SK-N-MC (cell line): ENCODE results near the gene NCKAP5L.

Experiments
- DNase-seq: peaks from one replicate; pipeline ENCODE4 v3.0.0-alpha.2; 2011; ENCODE audit warnings: low read depth, low spot score
- H3K27ac ChIP-seq: fragments of 200-600 bp; sonication (generic); 2 replicates; pipeline ENCODE4 v1.5.1; 2016; ENCODE audit warnings: mixed run types
- H3K36me3 ChIP-seq: fragments of 200-600 bp; sonication (generic); 2 replicates; pipeline ENCODE4 v1.6.1; 2017; ENCODE audit warnings: antibody characterized with exemption, low read length, mixed read lengths; ENCODE audit not compliant: insufficient read depth
- H3K4me3 ChIP-seq: fragments of 200-600 bp; sonication (generic); 2 replicates; pipeline ENCODE4 v1.5.1; 2016
- H3K9ac ChIP-seq: fragments of 200-600 bp; sonication (generic); 2 replicates; pipeline ENCODE4 v1.8.0; 2017; ENCODE audit warnings: mixed run types, mixed read lengths; ENCODE audit not compliant: insufficient read length
- H3K9me3 ChIP-seq: fragments of 200-600 bp; sonication (generic); 2 replicates; pipeline ENCODE4 v1.6.1; 2017; ENCODE audit warnings: low read depth, mild to moderate bottlenecking, antibody characterized with exemption, low read length, moderate library complexity, mixed read lengths
- EZH2 ChIP-seq: fragments of 200-600 bp; sonication (generic); IDR thresholded peaks from one replicate; pipeline ENCODE4 v1.6.1; 2017; ENCODE audit warnings: antibody characterized with exemption
- FOXP2 ChIP-seq: optimal IDR thresholded peaks from 2 replicates; pipeline ENCODE3; 2011; ENCODE audit warnings: mild to moderate bottlenecking, moderate library complexity; ENCODE audit not compliant: insufficient read depth; ENCODE audit errors: extremely low read length, control extremely low read depth
- POLR2AphosphoS5 ChIP-seq: IDR thresholded peaks from 2 replicates; pipeline ENCODE4 v1.6.1; 2012; ENCODE audit warnings: mild to moderate bottlenecking, low read depth, low read length, borderline replicate concordance

Gene NCKAP5L

DNA sequence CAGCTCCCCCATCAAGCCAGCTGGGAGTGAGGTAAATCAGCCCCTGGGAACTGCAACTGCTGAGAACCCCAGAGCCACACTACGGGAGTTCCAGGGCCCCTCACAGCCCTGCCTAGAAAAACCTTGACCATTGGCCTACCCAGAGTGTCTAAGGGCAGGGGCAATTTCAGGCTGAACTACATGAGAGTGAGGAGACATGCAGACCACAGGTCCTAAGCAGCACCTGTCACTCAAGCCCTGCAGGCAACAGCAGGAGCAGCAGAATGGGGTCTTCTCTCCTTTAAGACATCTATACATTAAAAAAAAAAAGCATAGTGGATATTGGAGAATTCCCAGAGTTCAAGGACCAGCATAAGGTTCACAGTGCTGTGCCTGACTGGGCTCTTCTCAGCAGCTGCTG lies 4.9 kb downstream of the NCKAP5L start:
- H3K36me3 ChIP-seq: peaks cover 12% of the 10 kb centered on the region; the same call in 1 of the 2 replicates
- DNase-seq: no peak
- H3K9ac ChIP-seq: no peak overlapping the region
- no peak overlapping the region for H3K4me3 ChIP-seq
- H3K27ac ChIP-seq: no peak overlapping the region
- TF ChIP-seq FOXP2 (no peak), EZH2 (no peak), POLR2AphosphoS5 (no peak)
- no peaks in the 10 kb centered on the region for H3K9me3 ChIP-seq

DNA sequence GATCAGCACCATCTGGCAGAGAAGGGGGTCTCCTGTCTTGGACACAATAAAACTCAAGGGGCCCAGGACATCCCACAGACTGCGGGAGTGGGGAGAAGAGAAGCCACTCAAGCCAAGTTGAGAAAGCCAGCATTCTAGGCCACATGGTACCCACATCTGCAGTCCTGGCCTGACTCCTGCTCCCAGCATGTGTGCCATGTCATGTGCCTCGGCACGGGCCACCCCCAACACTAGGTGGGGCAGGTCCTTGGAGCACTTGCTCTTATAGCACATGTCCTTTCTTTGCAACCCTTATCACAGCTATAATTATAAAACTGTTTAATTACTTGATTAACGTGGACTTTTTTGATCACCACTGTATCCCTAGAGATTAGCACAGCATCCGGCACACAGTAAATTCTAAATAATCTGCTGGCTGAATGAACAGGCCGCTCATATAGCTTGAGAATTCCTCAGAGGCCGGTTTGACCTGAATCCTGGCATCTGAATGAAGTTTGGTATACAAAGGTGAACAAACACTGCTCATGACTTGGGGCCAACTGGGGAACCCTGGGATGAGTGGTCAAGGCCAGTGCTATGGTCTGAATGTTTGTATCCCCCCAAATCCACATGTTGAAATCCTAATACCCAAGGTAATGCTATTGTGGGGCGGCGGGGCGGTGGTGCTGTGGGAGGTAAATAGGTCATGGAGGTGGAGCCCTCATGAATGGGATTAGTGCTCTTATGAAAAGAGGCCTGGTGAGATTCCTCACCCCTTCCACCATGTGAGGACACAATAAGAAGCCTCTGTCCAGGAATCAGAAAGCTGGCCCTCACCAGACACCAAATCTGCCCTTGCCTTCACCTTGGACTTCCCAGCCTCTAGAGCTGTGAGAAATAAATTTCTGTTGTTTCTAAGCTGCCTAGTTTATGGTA lies 6.6 kb downstream of the NCKAP5L start:
- no peaks in the 10 kb centered on the region for H3K9me3 ChIP-seq
- H3K9ac ChIP-seq: no peak overlapping the region
- no peak for TF ChIP-seq EZH2
- H3K27ac ChIP-seq: no peak overlapping the region; the same call in 1 of the 2 replicates
- no peak for DNase-seq
- H3K36me3 ChIP-seq: peaks cover 12% of the 10 kb centered on the region
- H3K4me3 ChIP-seq: no peak overlapping the region

DNA sequence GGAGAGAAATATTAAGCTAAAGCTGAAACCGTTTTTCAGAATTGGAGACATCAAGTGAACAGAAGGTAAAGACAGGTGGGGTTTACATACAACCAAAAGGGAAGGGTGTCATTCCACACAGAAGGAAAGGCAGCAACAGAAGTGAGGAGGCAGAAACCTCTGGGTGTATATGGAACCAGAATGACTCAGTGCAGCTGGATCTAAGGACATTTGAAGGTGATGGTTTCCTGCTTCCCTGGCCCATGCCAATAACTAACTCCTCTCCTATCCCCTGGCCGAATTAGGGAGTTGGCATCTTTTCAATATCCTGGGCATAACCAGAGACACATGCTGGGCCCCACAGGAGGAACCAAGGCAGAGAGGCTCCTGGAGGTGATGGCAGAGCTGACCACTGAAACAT lies 8.4 kb downstream of the NCKAP5L start:
- Histone ChIP-seq H3K9ac (no peak overlapping the region), H3K9me3 (no peaks in the 10 kb centered on the region), H3K36me3 (peaks cover 12% of the 10 kb centered on the region), H3K27ac (0 out of 2 replicates have a peak overlapping the region, but pooled peaks have one; percentile 42), H3K4me3 (no peak overlapping the region)
- no peak for DNase-seq
- TF ChIP-seq EZH2 (no peak), POLR2AphosphoS5 (no peak), FOXP2 (no peak)

DNA sequence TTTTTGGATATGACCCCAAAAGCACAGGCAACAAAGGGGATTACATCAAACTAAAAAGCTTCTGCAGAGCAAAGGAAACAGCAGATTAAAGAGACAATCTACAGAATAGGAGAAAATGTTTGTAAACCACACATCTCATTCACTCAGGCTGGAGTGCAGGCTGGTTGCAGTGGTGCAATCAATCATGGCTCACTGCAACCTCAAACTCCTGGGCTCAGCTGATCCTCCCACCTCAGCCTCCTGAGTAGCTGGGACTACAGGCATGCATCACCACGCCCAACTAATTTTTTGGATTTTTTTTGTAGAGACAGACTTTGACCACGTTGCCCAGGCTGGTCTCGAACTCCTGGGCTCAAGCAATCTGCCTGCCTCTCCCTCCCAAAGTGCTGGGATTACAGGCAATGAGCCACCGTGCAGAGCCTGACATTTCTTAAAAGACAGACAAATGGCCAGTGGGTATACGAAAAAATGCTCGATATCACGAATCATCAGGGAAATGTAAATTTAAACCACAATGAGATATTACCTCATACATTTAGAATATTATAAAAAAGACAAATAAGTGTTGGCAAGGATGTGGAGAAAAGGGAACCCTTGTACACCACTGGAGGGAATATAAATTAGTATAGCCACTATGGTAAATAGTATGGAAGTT lies 9.8 kb downstream of the NCKAP5L start:
- DNase-seq: no peak
- no peak for TF ChIP-seq EZH2
- no peak for TF ChIP-seq POLR2AphosphoS5
- no peak for TF ChIP-seq FOXP2
- Histone ChIP-seq H3K27ac (no peak overlapping the region), H3K9me3 (no peaks in the 10 kb centered on the region), H3K36me3 (peaks cover 12% of the 10 kb centered on the region), H3K9ac (no peak overlapping the region), H3K4me3 (no peak overlapping the region)

DNA sequence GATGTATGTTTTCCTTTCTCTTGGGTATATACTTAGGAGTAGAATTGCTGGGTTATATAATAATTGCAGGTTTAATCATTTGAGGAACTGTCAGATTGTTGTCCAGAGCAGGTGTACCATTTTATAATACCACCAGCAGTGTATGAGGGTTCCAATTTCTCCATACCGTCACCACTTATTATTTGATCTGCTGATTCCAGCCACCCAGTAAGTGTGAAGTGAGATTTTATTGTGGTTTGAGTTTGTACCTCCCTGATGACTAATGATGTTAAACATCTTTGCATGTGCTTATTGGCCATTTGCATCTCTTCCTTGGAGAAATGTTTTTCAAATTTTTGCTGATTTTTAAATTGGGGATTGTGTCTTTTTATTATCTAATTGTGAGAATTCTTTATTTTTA lies 15.1 kb downstream of the NCKAP5L start:
- Histone ChIP-seq H3K9ac (no peak overlapping the region), H3K27ac (no peak overlapping the region), H3K4me3 (no peak overlapping the region), H3K9me3 (no peaks in the 10 kb centered on the region), H3K36me3 (no peaks in the 10 kb centered on the region; the same call in none of the 2 replicates)
- no peak for TF ChIP-seq POLR2AphosphoS5
- no peak for DNase-seq

DNA sequence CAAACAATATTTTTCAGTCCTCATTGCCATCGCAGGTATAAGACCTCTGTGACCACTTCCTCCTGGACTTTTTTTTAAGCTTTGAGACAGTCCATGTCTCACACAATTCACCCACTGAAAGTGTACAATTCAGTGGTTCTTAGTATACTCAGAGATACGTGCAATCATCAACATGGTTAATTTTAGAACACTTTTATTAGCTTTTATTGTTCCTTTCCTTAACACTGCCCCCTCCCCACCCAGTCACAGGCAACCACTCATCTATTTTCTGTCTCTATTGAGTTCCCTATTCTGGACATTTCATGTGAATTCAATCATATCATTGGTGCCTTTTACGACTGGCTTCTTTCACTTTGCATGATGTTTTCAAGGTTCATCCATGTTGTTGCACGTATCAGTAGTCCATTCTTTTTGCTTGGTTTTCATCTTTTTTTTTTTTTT lies 16.2 kb downstream of the NCKAP5L start:
- H3K4me3 ChIP-seq: no peak overlapping the region
- TF ChIP-seq FOXP2 (no peak), POLR2AphosphoS5 (no peak), EZH2 (no peak)
- H3K36me3 ChIP-seq: no peaks in the 10 kb centered on the region; the same call in none of the 2 replicates
- no peak overlapping the region for H3K27ac ChIP-seq
- no peak overlapping the region for H3K9ac ChIP-seq
- H3K9me3 ChIP-seq: no peaks in the 10 kb centered on the region
- no peak for DNase-seq

DNA sequence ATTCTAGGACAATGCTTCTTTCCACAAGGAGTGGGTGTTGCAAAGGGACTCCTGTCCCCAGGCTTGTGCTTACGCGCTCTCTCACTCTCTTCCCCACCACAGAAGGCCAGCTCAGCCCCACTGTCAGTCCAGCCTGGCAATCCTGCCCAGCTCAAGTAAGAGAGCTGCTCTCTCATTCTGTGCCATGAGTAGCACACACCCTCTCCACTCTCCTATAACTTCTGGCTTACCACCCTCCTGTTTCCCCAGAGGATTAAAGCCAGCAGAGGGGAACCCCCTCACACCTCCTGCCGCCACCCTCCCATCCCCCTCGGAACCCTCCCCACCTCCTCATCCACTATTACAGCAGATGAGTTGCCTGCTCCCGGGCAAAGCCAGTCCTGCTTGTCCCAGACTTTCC lies 17.1 kb downstream of the NCKAP5L start:
- Histone ChIP-seq H3K36me3 (no peaks in the 10 kb centered on the region; the same call in 1 of the 2 replicates), H3K9me3 (no peaks in the 10 kb centered on the region), H3K27ac (peak overlapping the region; percentile 36; the same call in 1 of the 2 replicates), H3K4me3 (no peak overlapping the region), H3K9ac (no peak overlapping the region)
- no peak for DNase-seq
- no peak for TF ChIP-seq POLR2AphosphoS5
- no peak for TF ChIP-seq FOXP2
- TF ChIP-seq EZH2: no peak

DNA sequence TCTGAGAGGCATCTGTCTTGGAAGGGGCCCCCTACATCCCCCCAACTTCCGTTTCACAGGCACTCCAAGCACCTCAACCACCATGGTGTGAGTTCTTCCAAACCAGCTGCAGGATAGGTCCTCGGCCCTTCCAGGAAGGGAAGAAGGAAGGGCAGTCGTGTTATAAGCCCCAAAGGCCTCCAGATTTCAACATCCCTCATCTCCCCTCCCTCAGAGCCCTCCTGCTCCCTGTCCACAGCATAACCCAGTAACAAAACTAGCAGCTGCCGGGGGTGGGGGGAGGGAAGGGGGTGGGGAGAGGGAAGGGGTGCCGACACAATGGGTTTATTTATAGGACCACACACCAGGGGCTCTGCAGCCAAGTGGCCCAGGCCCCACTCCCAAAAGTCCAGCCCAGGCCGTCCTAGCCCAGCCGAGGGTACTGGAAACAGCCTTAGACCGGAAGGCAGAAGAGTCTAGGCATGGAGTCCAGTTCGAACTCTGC lies 18.3 kb downstream of the NCKAP5L start:
- Histone ChIP-seq H3K4me3 (no peak overlapping the region), H3K9ac (no peak overlapping the region), H3K36me3 (peaks cover 8% of the 10 kb centered on the region; the same call in 1 of the 2 replicates), H3K9me3 (no peaks in the 10 kb centered on the region), H3K27ac (no peak overlapping the region)
- TF ChIP-seq FOXP2: no peak
- no peak for DNase-seq
